ENCODE results near the gene KLHL36. TPM values are rescaled to one million over a fixed set of nuclear protein-coding genes. Genes with fewer than 3 reads are reported as not detected.
"Not testable (repeated sequence)": the region's sequence is repeated elsewhere in the genome, so short reads cannot be mapped to it uniquely, and the experiment has no call there.

Gene KLHL36
- total RNA-seq, 1 experiment from 2014 or later, result 46.0 TPM

GRCh38 chr16:84618581-84619460, 29.5 kb upstream of the KLHL36 start:
- Histone ChIP-seq H3K27me3 (ENCODE audit: control insufficient read depth, insufficient read depth, low read length) (no peaks in the 10 kb centered on the region), H3K9me3 (ENCODE audit: control insufficient read depth, insufficient read depth, low read depth, low read length) (no peaks in the 10 kb centered on the region), H3K27ac (ENCODE audit: low read length) (peak overlapping the region; percentile 87), H3K36me3 (ENCODE audit: control insufficient read depth, insufficient read depth, low read length) (peaks cover 4% of the 10 kb centered on the region; the same call in 1 of the 2 replicates), H3K4me3 (ENCODE audit: low read depth in 2 of 2, low read length in 2 of 2) (peak overlapping the region; percentile 20 to 49), H3K4me1 (ENCODE audit: control insufficient read depth, insufficient read depth, low read length) (peaks cover 31% of the 10 kb centered on the region)
- ATAC-seq, result peak; percentile 71
- POLR2A ChIA-PET, result no interaction called here
- CTCF ChIA-PET, result interaction anchor here (0.7 kb wide), 1 partner anchor 29 kb away, joined by 3 read pairs; the partner anchor contains the start of gene KLHL36
- in situ Hi-C loops (cut with HindIII; ENCODE audit: low pct_unique_long_range_greater_than_20kb, low sequenced_read_pairs) (no loop called here), intact Hi-C loops (cut with micrococcal nuclease; ENCODE audit: unreplicated experiment) (no loop called here)
- BruUV-seq (replicated peaks), result no TSS peak
- TF ChIP-seq TCF7L2 (IDR thresholded peaks at IDR 0.05; ENCODE audit: low read depth, low read length), result no peak
- TF ChIP-seq REST (IDR thresholded peaks at IDR 0.05; ENCODE audit: insufficient read depth in 1 of 2, low read depth in 2 of 2, low read length in 1 of 2), result no peak
- no peak for TF ChIP-seq CTCF (IDR thresholded peaks at IDR 0.05)
- TF ChIP-seq SIN3A (IDR thresholded peaks at IDR 0.05; ENCODE audit: borderline replicate concordance, insufficient read depth, low read depth, low read length), result no peak
- peak; percentile 82 for DNase-seq (ENCODE audit: low read depth, low spot score)

GRCh38 chr16:84620913-84621312, 27.4 kb upstream of the KLHL36 start:
- peaks cover 12% of the 10 kb centered on the region for H3K4me1 ChIP-seq (ENCODE audit: control insufficient read depth, insufficient read depth, low read length)
- H3K4me3 ChIP-seq (ENCODE audit: low read depth in 2 of 2, low read length in 2 of 2); DNase-seq (ENCODE audit: low read depth, low spot score); in situ Hi-C loops (cut with HindIII; ENCODE audit: low pct_unique_long_range_greater_than_20kb, low sequenced_read_pairs); ATAC-seq; H3K27me3 ChIP-seq (ENCODE audit: control insufficient read depth, insufficient read depth, low read length); H3K36me3 ChIP-seq (ENCODE audit: control insufficient read depth, insufficient read depth, low read length); BruUV-seq (replicated peaks); H3K27ac ChIP-seq (ENCODE audit: low read length); H3K9me3 ChIP-seq (ENCODE audit: control insufficient read depth, insufficient read depth, low read depth, low read length): not testable (repeated sequence)
- intact Hi-C loops (cut with micrococcal nuclease; ENCODE audit: unreplicated experiment), result loop anchor here (5.0 kb wide), 1 partner anchor 106 kb away; no protein-coding TSS in a partner anchor
- ChIA-PET POLR2A (interaction anchor here (0.7 kb wide), 1 partner anchor 88 kb away, joined by 3 read pairs; no protein-coding TSS in a partner anchor), CTCF (interaction anchor here (0.5 to 2.6 kb wide), 4 partner anchors 21 to 134 kb away, joined by 3 to 13 read pairs (median 5); no protein-coding TSS in a partner anchor)

- Histone ChIP-seq H3K27ac (ENCODE audit: low read length) (no peak overlapping the region), H3K4me1 (ENCODE audit: control insufficient read depth, insufficient read depth, low read length) (no peaks in the 10 kb centered on the region; the same call in 1 of the 2 replicates), H3K9me3 (ENCODE audit: control insufficient read depth, insufficient read depth, low read depth, low read length) (no peaks in the 10 kb centered on the region), H3K27me3 (ENCODE audit: control insufficient read depth, insufficient read depth, low read length) (no peaks in the 10 kb centered on the region), H3K4me3 (ENCODE audit: low read depth in 2 of 2, low read length in 2 of 2) (no peak overlapping the region), H3K36me3 (ENCODE audit: control insufficient read depth, insufficient read depth, low read length) (no peaks in the 10 kb centered on the region)
- in situ Hi-C loops (cut with HindIII; ENCODE audit: low pct_unique_long_range_greater_than_20kb, low sequenced_read_pairs) (no loop called here), intact Hi-C loops (cut with micrococcal nuclease; ENCODE audit: unreplicated experiment) (no loop called here)
- POLR2A ChIA-PET, result no interaction called here
- TF ChIP-seq TCF7L2 (IDR thresholded peaks at IDR 0.05; ENCODE audit: low read depth, low read length), result no peak
- no peak for TF ChIP-seq SIN3A (IDR thresholded peaks at IDR 0.05; ENCODE audit: borderline replicate concordance, insufficient read depth, low read depth, low read length)
- TF ChIP-seq CTCF (IDR thresholded peaks at IDR 0.05), result no peak
- no peak for TF ChIP-seq POLR2AphosphoS5 (IDR thresholded peaks at IDR 0.05; ENCODE audit: low read depth, low read length)
- TF ChIP-seq REST (IDR thresholded peaks at IDR 0.05; ENCODE audit: insufficient read depth in 1 of 2, low read depth in 2 of 2, low read length in 1 of 2), result no peak
- DNase-seq (ENCODE audit: low read depth, low spot score), result no peak
- no peak for ATAC-seq
- CTCF ChIA-PET, result no interaction called here
- no TSS peak for BruUV-seq (replicated peaks)
Measured at GRCh38 chr16:84625556-84625955, 22.8 kb upstream of the KLHL36 start.
